ENCODE data around the gene RSPO3. TPM values are rescaled to one million over a fixed set of nuclear protein-coding genes. Genes with fewer than 3 reads are reported as not detected.

The RSPO3 gene
- total RNA-seq, 4 donors from 2014 or later = 1.8 to 13.9 (median 3.4) TPM

DNA sequence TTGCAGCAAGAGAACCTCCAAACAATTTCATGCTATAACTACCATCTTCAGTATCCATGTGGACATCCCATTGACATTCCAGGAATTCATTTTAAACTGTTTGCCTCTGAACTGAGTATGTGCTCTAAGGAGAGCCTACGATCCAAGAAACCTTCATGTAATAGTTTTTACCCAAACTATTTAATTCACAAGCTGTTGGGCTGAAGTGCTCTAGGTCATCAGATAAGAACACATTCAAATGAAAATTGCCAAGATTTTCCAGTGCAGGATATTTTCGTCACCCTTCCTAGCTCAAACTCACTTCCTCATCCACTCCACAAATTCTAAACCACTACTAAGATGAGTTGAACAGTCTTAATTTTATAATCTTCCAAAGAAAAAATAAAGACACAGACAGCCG is 12.8 kb downstream of the RSPO3 start:
- Histone ChIP-seq H3K4me3 (replicated peaks in 1 of 3) (no peak overlapping the region), H3K27me3 (no peaks in the 10 kb centered on the region), H3K36me3 (no peaks in the 10 kb centered on the region), H3K9me3 (no peaks in the 10 kb centered on the region), H3K4me1 (no peaks in the 10 kb centered on the region), H3K27ac (no peak overlapping the region)
- DNase-seq = no peak
- WGBS, 2 donors = 54 to 75% methylated on average over 3 of the region's 3 CpGs
- intact Hi-C loops (cut with DNase I) = no loop called here
- TF ChIP-seq CTCF (IDR thresholded peaks at IDR 0.05) (no peak), POLR2A (IDR thresholded peaks at IDR 0.05) (no peak)

GRCh38 chr6:127131772-127132376 is 13.4 kb downstream of the RSPO3 start:
- Histone ChIP-seq H3K27ac (no peak overlapping the region), H3K4me1 (no peaks in the 10 kb centered on the region), H3K36me3 (no peaks in the 10 kb centered on the region), H3K9me3 (no peaks in the 10 kb centered on the region), H3K27me3 (no peaks in the 10 kb centered on the region), H3K4me3 (replicated peaks in 1 of 3) (no peak overlapping the region)
- no peak for DNase-seq
- TF ChIP-seq POLR2A (IDR thresholded peaks at IDR 0.05) = no peak
- no peak for TF ChIP-seq CTCF (IDR thresholded peaks at IDR 0.05)
- intact Hi-C loops (cut with DNase I) = no loop called here

DNA sequence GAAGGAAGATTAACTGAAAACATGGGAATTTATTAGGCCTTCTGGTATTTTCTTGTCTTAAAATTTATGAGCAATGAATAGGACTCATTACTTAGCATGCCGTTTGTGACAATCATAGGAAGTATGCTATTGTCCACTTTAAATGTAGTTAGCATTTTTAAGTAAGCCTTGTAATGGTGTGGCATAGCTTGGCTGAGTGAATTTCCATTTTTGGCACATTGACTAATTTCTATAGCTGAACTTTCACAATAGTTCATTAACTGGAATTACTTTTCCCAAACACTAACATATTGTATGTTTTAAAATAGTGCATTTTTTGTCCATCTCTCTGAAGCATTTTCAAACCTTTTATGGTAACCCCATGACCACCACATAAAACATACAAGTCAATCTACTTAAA is 15.7 kb downstream of the RSPO3 start:
- intact Hi-C loops (cut with DNase I) = no loop called here
- H3K4me3 ChIP-seq (replicated peaks in 1 of 3) = no peak overlapping the region
- TF ChIP-seq CTCF (IDR thresholded peaks at IDR 0.05) = no peak
- H3K27ac ChIP-seq = no peak overlapping the region
- no peaks in the 10 kb centered on the region for H3K4me1 ChIP-seq
- no peaks in the 10 kb centered on the region for H3K9me3 ChIP-seq
- no peaks in the 10 kb centered on the region for H3K36me3 ChIP-seq
- H3K27me3 ChIP-seq = no peaks in the 10 kb centered on the region
- DNase-seq = no peak
- WGBS, 2 donors = 75 to 86% methylated on average over 1 of the region's 1 CpG

GRCh38 chr6:127136786-127137185 is 18.3 kb downstream of the RSPO3 start:
- H3K9me3 ChIP-seq = no peaks in the 10 kb centered on the region
- H3K36me3 ChIP-seq = no peaks in the 10 kb centered on the region
- no peaks in the 10 kb centered on the region for H3K4me1 ChIP-seq
- WGBS, 2 donors = 77 to 83% methylated on average over 4 of the region's 4 CpGs
- TF ChIP-seq CTCF (IDR thresholded peaks at IDR 0.05) = no peak
- TF ChIP-seq POLR2A (IDR thresholded peaks at IDR 0.05) = no peak
- no peak for DNase-seq
- no peak overlapping the region for H3K4me3 ChIP-seq (replicated peaks in 1 of 3)
- no peak overlapping the region for H3K27ac ChIP-seq
- no peaks in the 10 kb centered on the region for H3K27me3 ChIP-seq
- intact Hi-C loops (cut with DNase I) = no loop called here

GRCh38 chr6:127146932-127147331 is 28.5 kb downstream of the RSPO3 start:
- TF ChIP-seq CTCF (IDR thresholded peaks at IDR 0.05) (no peak), POLR2A (IDR thresholded peaks at IDR 0.05) (no peak)
- DNase-seq = no peak
- Histone ChIP-seq H3K4me1 (peaks cover 0 to 7% of the 10 kb centered on the region in 2 donors), H3K4me3 (replicated peaks in 1 of 3) (no peak overlapping the region), H3K9me3 (no peaks in the 10 kb centered on the region), H3K36me3 (no peaks in the 10 kb centered on the region), H3K27ac (no peak overlapping the region), H3K27me3 (no peaks in the 10 kb centered on the region)
- WGBS, 2 donors = 16 to 17% methylated on average over 5 of the region's 5 CpGs
- intact Hi-C loops (cut with DNase I) = no loop called here

Measured in thyroid gland (tissue), 4 donors.